ENCODE measurements around the gene OR14A2. TPM values are rescaled to one million over a fixed set of nuclear protein-coding genes. Genes with fewer than 3 reads are reported as not detected.

OR14A2 gene
- total and polyA plus RNA-seq, 2 of the 4 experiments (the other 2 are of a cell fraction) = not detected

DNA sequence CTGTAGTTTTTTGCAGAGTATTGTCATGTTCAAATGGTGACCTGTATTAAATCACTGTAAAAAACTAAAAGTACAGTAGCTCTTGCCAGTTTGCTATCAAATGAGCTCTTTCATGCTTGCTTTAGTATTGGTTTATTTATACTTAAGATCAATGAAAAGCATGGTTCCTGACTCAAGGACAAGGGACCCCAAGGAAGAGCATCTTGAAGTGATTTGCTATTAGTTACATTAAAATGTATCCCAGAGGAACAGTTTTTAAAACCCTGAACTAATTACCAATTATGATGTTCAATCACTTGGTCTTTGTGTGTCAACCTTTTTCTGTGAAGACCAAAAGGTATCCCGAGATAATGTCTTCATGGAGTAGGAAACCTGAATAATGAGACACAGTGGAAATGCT lies 68.3 kb downstream of the OR14A2 start, which contains the start of gene OR13G1:
OR13G1 (minus strand) TSS at position 101 of the 400 bp plus-strand sequence. CDS start 6,698 bp downstream, outside the sequence.
- no peak within 1 kb of the TSS for H3K18ac ChIP-seq (ENCODE audit: low read depth, low read length)
- ChIA-PET POLR2A (ENCODE audit: unreplicated experiment) (no interaction called here), CTCF (no interaction called here)
- no peak within 1 kb of the TSS for H3K14ac ChIP-seq (replicated peaks; ENCODE audit: low read depth, low read length)
- H3K4me2 ChIP-seq (ENCODE audit: low read depth, low read length) = no peak within 1 kb of the TSS
- no peak within 1 kb of the TSS for H3K27ac ChIP-seq (ENCODE audit: insufficient read depth, low read length)
- no peak within 1 kb of the TSS for H2AK9ac ChIP-seq (replicated peaks; ENCODE audit: low read depth, low read length, poor library complexity)
- DNase-seq = no peak
- no peak within 1 kb of the TSS for H3K4me3 ChIP-seq (ENCODE audit: insufficient read depth, low read depth, low read length)
- no peak within 1 kb of the TSS for H3K9ac ChIP-seq (ENCODE audit: low read depth, low read length)
- H3K36me3 ChIP-seq (ENCODE audit: control insufficient read depth, insufficient read depth, low read length) = no peaks in the 10 kb centered on the region
- intact Hi-C loops (cut with micrococcal nuclease) = loop anchor here (5.0 kb wide), 1 partner anchor 373 kb away; no protein-coding TSS in a partner anchor
- no peak for ATAC-seq (ENCODE audit: low read depth)
- H3K9me3 ChIP-seq (ENCODE audit: control insufficient read depth, insufficient read depth, low read length) = peaks cover 2% of the 10 kb centered on the region; the same call in 1 of the 2 replicates
- dilution Hi-C loops (cut with HindIII; ENCODE audit: low sequenced_read_pairs, unreplicated experiment) = no loop called here
- H3K9me1 ChIP-seq (ENCODE audit: insufficient read depth, low read length) = no peaks in the 10 kb centered on the region
- no peaks in the 10 kb centered on the region for H3K4me1 ChIP-seq (ENCODE audit: control insufficient read depth, insufficient read depth, low read length)
- no CpG with 5 or more reads among the region's 1 CpG for WGBS, 2 experiments (ENCODE audit: extremely low coverage in 2 of 2, insufficient read length in 1 of 2)
- H2BK5ac ChIP-seq (ENCODE audit: low read depth, low read length, poor library complexity, severe bottlenecking) = no peak within 1 kb of the TSS
- BruUV-seq (replicated peaks) = no TSS peak
- no peak within 1 kb of the TSS for H2AFZ ChIP-seq (replicated peaks; ENCODE audit: low read length, poor library complexity)
- in situ Hi-C loops (cut with MboI; ENCODE audit: low sequenced_read_pairs) = no loop called here
- H2BK20ac ChIP-seq (ENCODE audit: low read depth, low read length) = no peak within 1 kb of the TSS
- H4K20me1 ChIP-seq (ENCODE audit: insufficient read depth, low read length) = no peaks in the 10 kb centered on the region
- no peak within 1 kb of the TSS for H2AK5ac ChIP-seq (ENCODE audit: low read depth, low read length)
- no peaks in the 10 kb centered on the region for H3K79me1 ChIP-seq (ENCODE audit: low read depth in 1 of 2, low read length in 2 of 2)
- H3K27me3 ChIP-seq (ENCODE audit: control insufficient read depth, insufficient read depth, low read length) = no peaks in the 10 kb centered on the region
- no peak within 1 kb of the TSS for H2BK15ac ChIP-seq (ENCODE audit: low read depth, low read length)
- no peak within 1 kb of the TSS for H2BK120ac ChIP-seq (ENCODE audit: low read depth, low read length)
- TF ChIP-seq, protein P1, sequence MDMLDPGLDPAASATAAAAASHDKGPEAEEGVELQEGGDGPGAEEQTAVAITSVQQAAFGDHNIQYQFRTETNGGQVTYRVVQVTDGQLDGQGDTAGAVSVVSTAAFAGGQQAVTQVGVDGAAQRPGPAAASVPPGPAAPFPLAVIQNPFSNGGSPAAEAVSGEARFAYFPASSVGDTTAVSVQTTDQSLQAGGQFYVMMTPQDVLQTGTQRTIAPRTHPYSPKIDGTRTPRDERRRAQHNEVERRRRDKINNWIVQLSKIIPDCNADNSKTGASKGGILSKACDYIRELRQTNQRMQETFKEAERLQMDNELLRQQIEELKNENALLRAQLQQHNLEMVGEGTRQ (IDR thresholded peaks at IDR 0.05; ENCODE audit: low read depth, low read length) = no peak
- no peak within 1 kb of the TSS for H4K5ac ChIP-seq (ENCODE audit: low read depth, low read length)
- H3K4ac ChIP-seq (ENCODE audit: low read depth, low read length) = no peak within 1 kb of the TSS
- no peak within 1 kb of the TSS for H3K23ac ChIP-seq (ENCODE audit: low read depth, low read length)
- H4K8ac ChIP-seq (ENCODE audit: low read depth in 2 of 2, low read length in 2 of 2) = no peak within 1 kb of the TSS
- no peak within 1 kb of the TSS for H4K91ac ChIP-seq (ENCODE audit: insufficient read depth, low read depth, low read length)
- H3K56ac ChIP-seq (ENCODE audit: extremely low read depth, insufficient read depth, low read length) = no peak within 1 kb of the TSS

Other genes starting within 250 kb of the OR14A2 start
- gene OR2C3, start 211.7 kb downstream of the OR14A2 start, total RNA-seq (2012; rRNA removed) = not detected in 2 replicates
- gene OR2C3, start 211.7 kb downstream of the OR14A2 start, polyA plus RNA-seq (2012; rRNA removed) = not detected in 2 replicates
- gene GCSAML, start 199.0 kb downstream of the OR14A2 start, total RNA-seq (2012; rRNA removed) = not detected in 2 replicates
- gene GCSAML, start 199.0 kb downstream of the OR14A2 start, polyA plus RNA-seq (2012; rRNA removed) = not detected in 2 replicates
- not detected in 2 replicates for gene OR2G2, start 159.8 kb downstream of the OR14A2 start, total RNA-seq (2012; rRNA removed)
- gene OR2G2, start 159.8 kb downstream of the OR14A2 start, polyA plus RNA-seq (2012; rRNA removed) = not detected in 2 replicates
- gene OR2G3, start 142.6 kb downstream of the OR14A2 start, total RNA-seq (2012; rRNA removed) = not detected in 2 replicates
- not detected in 2 replicates for gene OR2G3, start 142.6 kb downstream of the OR14A2 start, polyA plus RNA-seq (2012; rRNA removed)
- not detected in 2 replicates for gene OR13G1, start 68.4 kb downstream of the OR14A2 start, total RNA-seq (2012; rRNA removed)
- not detected in 2 replicates for gene OR13G1, start 68.4 kb downstream of the OR14A2 start, polyA plus RNA-seq (2012; rRNA removed)
- not detected in 2 replicates for gene OR6F1, start 31.5 kb downstream of the OR14A2 start, total RNA-seq (2012; rRNA removed)
- gene OR6F1, start 31.5 kb downstream of the OR14A2 start, polyA plus RNA-seq (2012; rRNA removed) = not detected in 2 replicates
- not detected in 2 replicates for gene OR14K1, start 9.5 kb downstream of the OR14A2 start, total RNA-seq (2012; rRNA removed)
- not detected in 2 replicates for gene OR14K1, start 9.5 kb downstream of the OR14A2 start, polyA plus RNA-seq (2012; rRNA removed)
- not detected in 2 replicates for gene OR1C1, start 12.4 kb upstream of the OR14A2 start, total RNA-seq (2012; rRNA removed)
- gene OR1C1, start 12.4 kb upstream of the OR14A2 start, polyA plus RNA-seq (2012; rRNA removed) = not detected in 2 replicates
- gene OR14A16, start 76.0 kb upstream of the OR14A2 start, total RNA-seq (2012; rRNA removed) = not detected in 2 replicates
- gene OR14A16, start 76.0 kb upstream of the OR14A2 start, polyA plus RNA-seq (2012; rRNA removed) = not detected in 2 replicates
- gene OR11L1, start 93.8 kb upstream of the OR14A2 start, total RNA-seq (2012; rRNA removed) = not detected in 2 replicates
- gene OR11L1, start 93.8 kb upstream of the OR14A2 start, polyA plus RNA-seq (2012; rRNA removed) = not detected in 2 replicates
- gene TRIM58, start 109.0 kb upstream of the OR14A2 start, total RNA-seq (2012; rRNA removed) = 0.54 and 1.1 TPM in 2 replicates
- 0.79 and 0.91 TPM in 2 replicates for gene TRIM58, start 109.0 kb upstream of the OR14A2 start, polyA plus RNA-seq (2012; rRNA removed)
- gene OR2W3, start 147.4 kb upstream of the OR14A2 start, total RNA-seq (2012; rRNA removed) = 0.28 and 0.54 TPM in 2 replicates
- 0.63 and 0.90 TPM in 2 replicates for gene OR2W3, start 147.4 kb upstream of the OR14A2 start, polyA plus RNA-seq (2012; rRNA removed)
- gene OR2T8, start 172.1 kb upstream of the OR14A2 start, total RNA-seq (2012; rRNA removed) = not detected in 2 replicates
- gene OR2T8, start 172.1 kb upstream of the OR14A2 start, polyA plus RNA-seq (2012; rRNA removed) = not detected in 2 replicates
- gene OR2AJ1, start 176.7 kb upstream of the OR14A2 start, total RNA-seq (2012; rRNA removed) = not detected in 2 replicates
- not detected in 2 replicates for gene OR2AJ1, start 176.7 kb upstream of the OR14A2 start, polyA plus RNA-seq (2012; rRNA removed)
- not detected in 2 replicates for gene OR2L8, start 200.7 kb upstream of the OR14A2 start, total RNA-seq (2012; rRNA removed)
- gene OR2L8, start 200.7 kb upstream of the OR14A2 start, polyA plus RNA-seq (2012; rRNA removed) = not detected in 2 replicates
- not detected in 2 replicates for gene OR2AK2, start 217.1 kb upstream of the OR14A2 start, total RNA-seq (2012; rRNA removed)
- gene OR2AK2, start 217.1 kb upstream of the OR14A2 start, polyA plus RNA-seq (2012; rRNA removed) = not detected in 2 replicates

Measured in IMR-90 (cell line).